Subcutaneous adipose tissue (tissue), 4 donors: Measurements from ENCODE around the gene L3MBTL2. TPM values are rescaled to one million over a fixed set of nuclear protein-coding genes. Genes with fewer than 3 reads are reported as not detected.

ENCODE experiments used
- CTCF ChIP-seq: fragments of 450-650 bp; IDR thresholded peaks from one replicate; pipeline ENCODE4 v1.5.1; 2016; ENCODE audit warnings: low read depth, mild to moderate bottlenecking, control low read depth, antibody characterized with exemption, moderate library complexity
- total RNA-seq, 4 donors: library from RNA; depleted of rRNA; stranded (reverse); fragments of >200 nt; gene quantifications; one replicate each; pipeline ENCODE4 v1.1.0, GENCODE V29; 2016

L3MBTL2 gene
- 10 to 100 TPM in 3 of 4 donors, 1 to 10 TPM in 1; 7.0 to 19.4 (median 12.4) TPM for total RNA-seq

GRCh38 chr22:41204992-41205900, at the start of gene L3MBTL2:
Gene L3MBTL2 (plus strand): TSS chr22:41205312. CDS start chr22:41205363, 51 bp downstream.
- TF ChIP-seq CTCF = no peak

GRCh38 chr22:41157083-41157482, 48.0 kb upstream of the L3MBTL2 start:
- no peak for TF ChIP-seq CTCF

GRCh38 chr22:41169157-41169556, 36.0 kb upstream of the L3MBTL2 start:
- TF ChIP-seq CTCF = no peak

GRCh38 chr22:41171996-41172395, 33.1 kb upstream of the L3MBTL2 start:
- no peak for TF ChIP-seq CTCF

- no peak for TF ChIP-seq CTCF
Observed at GRCh38 chr22:41175546-41175945, 29.6 kb upstream of the L3MBTL2 start.

GRCh38 chr22:41177040-41177621, 28.0 kb upstream of the L3MBTL2 start:
- no peak for TF ChIP-seq CTCF
